HepG2 (cell line): ENCODE measurements around the gene HEY2. TPM values are rescaled to one million over a fixed set of nuclear protein-coding genes. Genes with fewer than 3 reads are reported as not detected.

ENCODE experiments used
- ATAC-seq: fragments of 200-7000 bp; cut with Tn5 transposase; 3 replicates; pipeline ENCODE4 v1.9.1; 2020; ENCODE audit warnings: mild to moderate bottlenecking, moderate library complexity
- BruUV-seq: library from RNA; stranded (reverse); fragments of 400-500 nt; replicated peaks from 2 replicates; lab custom pipeline; 2021; lab: Mats Ljungman, UMichigan
- CTCF ChIA-PET: fragments of 300-600 bp; formaldehyde crosslinking; extraction: SDS; loops from one replicate; lab custom pipeline; 2021; ENCODE audit warnings: low total read pairs, inconsistent platforms, low intra/inter-chr PET ratio; lab: Yijun Ruan, JAX
- POLR2A ChIA-PET: fragments of 350-600 bp; sonication (Branson Sonifier 250); formaldehyde crosslinking; loops from one replicate; lab custom pipeline; 2020; ENCODE audit warnings: antibody characterized with exemption, inconsistent platforms; lab: Yijun Ruan, JAX
- DNase-seq: peaks from one replicate; pipeline ENCODE4 v3.0.0-alpha.2; 2015; ENCODE audit warnings: low spot score
- FAIRE-seq: peaks from 3 replicates; lab custom pipeline; 2011; peaks lifted over from hg19 to GRCh38; lab: Jason Lieb, UNC
- H2AFZ ChIP-seq: one replicate; pipeline ENCODE4 v1.6.1; 2011; ENCODE audit warnings: low read length, inconsistent platforms
- H3K27ac ChIP-seq: fragments of 300-600 bp; 3 replicates; pipeline ENCODE4 v1.8.0; 2011; ENCODE audit warnings: mixed run types, mild to moderate bottlenecking, mixed read lengths, low read length, inconsistent platforms; ENCODE audit not compliant: insufficient read depth; ENCODE audit errors: extremely low read length
- H3K27me3 ChIP-seq, 2 experiments: fragments of 200-600 bp in 1 of 2; 2 replicates in 1 of 2; 3 replicates in 1 of 2; pipeline versions ENCODE4 v1.6.0 to v1.8.0; 2011; ENCODE audit warnings: low read length in 2 of 2, mild to moderate bottlenecking in 2 of 2, moderate library complexity in 2 of 2, inconsistent platforms in 1 of 2; ENCODE audit not compliant: insufficient read depth in 2 of 2, control insufficient read depth in 1 of 2
- H3K36me3 ChIP-seq, 2 experiments: fragments of 200-600 bp in 1 of 2; replicated peaks in 1 of 2; 2 replicates in 1 of 2; 3 replicates in 1 of 2; pipeline versions ENCODE4 v1.5.1 to v1.8.0; 2011; ENCODE audit warnings: low read length in 2 of 2, inconsistent platforms in 1 of 2; ENCODE audit not compliant: insufficient read depth in 2 of 2, control insufficient read depth in 1 of 2
- H3K4me1 ChIP-seq: 2 replicates; pipeline ENCODE4 v1.5.1; 2012; ENCODE audit warnings: low read length, inconsistent platforms; ENCODE audit not compliant: insufficient read depth
- H3K4me2 ChIP-seq: 2 replicates; pipeline ENCODE4 v1.6.0; 2011; ENCODE audit warnings: low read depth, low read length, inconsistent platforms
- H3K4me3 ChIP-seq, 3 experiments: fragments of 200-600 bp in 1 of 3; sonication (generic), shearing (Covaris generic) in 1 of 3; replicated peaks in 1 of 3; 2 replicates each; pipeline ENCODE4 v1.5.1; 2011 to 2016; ENCODE audit warnings: low read length in 3 of 3, inconsistent platforms in 2 of 3, low read depth in 2 of 3, mild to moderate bottlenecking in 2 of 3, control low read depth in 1 of 3, mixed read lengths in 1 of 3; ENCODE audit not compliant: insufficient read depth in 1 of 3
- H3K79me2 ChIP-seq: one replicate; pipeline ENCODE4 v1.6.1; 2011; ENCODE audit warnings: low read length, inconsistent platforms; ENCODE audit not compliant: insufficient read depth
- H3K9ac ChIP-seq: 2 replicates; pipeline ENCODE4 v1.6.0; 2011; ENCODE audit warnings: mild to moderate bottlenecking, low read depth, low read length, inconsistent platforms; ENCODE audit not compliant: insufficient read depth
- H3K9me3 ChIP-seq: 2 replicates; pipeline ENCODE4 v1.5.1; 2012; ENCODE audit warnings: mild to moderate bottlenecking, low read length
- H4K20me1 ChIP-seq: 2 replicates; pipeline ENCODE4 v1.6.0; 2011; ENCODE audit warnings: inconsistent platforms, mild to moderate bottlenecking, low read length, moderate library complexity; ENCODE audit not compliant: insufficient read depth
- CBX1 ChIP-seq: IDR thresholded peaks from one replicate; pipeline ENCODE4 v1.6.1; 2016; ENCODE audit warnings: antibody characterized with exemption, low read depth
- HDAC1 ChIP-seq: sonication (generic); formaldehyde crosslinking; IDR thresholded peaks from 2 replicates; pipeline ENCODE4 v1.5.1; 2020; ENCODE audit warnings: mild to moderate bottlenecking, missing genetic modification reagents
- PRDM15 ChIP-seq: sonication (generic); formaldehyde crosslinking; IDR thresholded peaks from 2 replicates; pipeline ENCODE4 v1.4.0; 2020; ENCODE audit warnings: missing genetic modification reagents
- PREB ChIP-seq: sonication (generic); formaldehyde crosslinking; IDR thresholded peaks from 2 replicates; pipeline ENCODE4 v1.4.0; 2020; ENCODE audit warnings: missing genetic modification reagents
- PTBP1 ChIP-seq: fragments of 200-400 bp; formaldehyde crosslinking; IDR thresholded peaks from 2 replicates; pipeline ENCODE4 v1.6.1; 2018; ENCODE audit warnings: low read length, low read depth; ENCODE audit not compliant: poor library complexity, severe bottlenecking
- TBL1XR1 ChIP-seq: fragments of 150-350 bp; IDR thresholded peaks from 2 replicates; pipeline ENCODE4 v1.6.1; 2014; ENCODE audit warnings: borderline replicate concordance, low read length; ENCODE audit not compliant: partially characterized antibody
- ZNF335 ChIP-seq: sonication (generic); formaldehyde crosslinking; IDR thresholded peaks from 2 replicates; pipeline ENCODE4 v1.4.0; 2020; ENCODE audit warnings: missing genetic modification reagents
- ZNF382 ChIP-seq: sonication (generic); formaldehyde crosslinking; IDR thresholded peaks from 2 replicates; pipeline ENCODE4 v1.5.0; 2020; ENCODE audit warnings: missing genetic modification reagents, mild to moderate bottlenecking, borderline replicate concordance
- ZZZ3 ChIP-seq: sonication (generic); formaldehyde crosslinking; IDR thresholded peaks from 2 replicates; pipeline ENCODE4 v1.4.0; 2020; ENCODE audit warnings: missing genetic modification reagents, mild to moderate bottlenecking, borderline replicate concordance
- in situ Hi-C: cut with HindIII; loops from 2 replicates; pipeline ENCODE4 v1.10.0; 2017; ENCODE audit warnings: low pct_unique_long_range_greater_than_20kb; ENCODE audit not compliant: extremely low pct_ligation_motif_present
- intact Hi-C: fragments of 100-400 bp; cut with micrococcal nuclease; formaldehyde crosslinking; loops from one replicate; pipeline ENCODE4 v1.10.0; 2022; ENCODE audit not compliant: unreplicated experiment
- polyA plus RNA-seq, 8 experiments: library from polyadenylated mRNA; depleted of rRNA in 3 of 8; stranded (reverse) in 7 of 8; unstranded in 1 of 8; fragments of >200 nt; fragmentation: Illumina TruSeq in 4 of 8; extraction: Trizol in 4 of 8; gene quantifications; 2 replicates each; pipeline versions ENCODE4 v1.2.1 to v1.2.3, GENCODE V29; 2011 to 2016; ENCODE audit warnings: low read depth in 4 of 8, missing spikeins in 1 of 8, mixed read lengths in 1 of 8; ENCODE audit not compliant: insufficient read depth in 1 of 8
- total RNA-seq, 5 experiments: library from RNA; depleted of rRNA; stranded (reverse); fragments of >200 nt; fragmentation: Illumina TruSeq; extraction: Trizol; gene quantifications; 2 replicates each; pipeline ENCODE4 v1.2.3, GENCODE V29; 2016; ENCODE audit warnings: low read depth in 1 of 5
- TF ChIP-seq, protein P1 (sequence below): IDR thresholded peaks from 2 replicates; pipeline ENCODE4 v1.6.1; 2016; ENCODE audit warnings: missing compliant biosample characterization, missing genetic modification reagents, borderline replicate concordance
- TF ChIP-seq, protein P2 (sequence below): sonication (generic); formaldehyde crosslinking; IDR thresholded peaks from 2 replicates; pipeline ENCODE4 v1.4.0; 2020; ENCODE audit warnings: low read depth, missing genetic modification reagents

HEY2 gene
- total and polyA plus RNA-seq, 2 of the 13 experiments (the other 11 are each of a cell fraction or from before 2014, with no cell fraction given): 0.04 TPM

DNA sequence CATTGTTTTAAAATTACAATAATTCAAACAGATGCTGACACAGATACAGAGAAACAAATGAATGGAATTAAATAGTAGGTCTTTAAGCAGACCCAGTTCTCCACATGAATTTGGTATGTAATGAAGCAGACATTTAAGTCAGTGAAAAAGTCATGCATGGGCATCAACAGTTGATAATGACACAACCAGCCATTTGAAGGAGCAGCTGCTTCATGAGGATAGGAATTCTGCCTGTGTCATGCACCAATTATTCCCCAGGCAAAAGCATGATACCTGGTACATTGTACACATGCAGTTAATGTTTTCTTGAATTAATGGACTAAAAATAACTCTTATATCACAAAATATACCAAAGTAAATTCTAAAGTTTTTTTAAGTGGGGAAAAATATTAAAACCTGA is 11.2 kb upstream of the HEY2 start:
- DNase-seq (no peak), ATAC-seq (no peak), FAIRE-seq (no peak)
- no peaks in the 10 kb centered on the region for H4K20me1 ChIP-seq
- no peak overlapping the region for H3K4me2 ChIP-seq
- no peaks in the 10 kb centered on the region for H3K36me3 ChIP-seq
- in situ Hi-C loops: no loop called here
- intact Hi-C loops: no loop called here
- H3K79me2 ChIP-seq: no peaks in the 10 kb centered on the region
- POLR2A ChIA-PET: no interaction called here
- BruUV-seq: no TSS peak
- no peak overlapping the region for H3K27ac ChIP-seq
- peaks cover 0 to 1% of the 10 kb centered on the region in 2 experiments; a peak in 1 of 5 replicates for H3K27me3 ChIP-seq
- H3K9ac ChIP-seq: no peak overlapping the region
- CTCF ChIA-PET: no interaction called here
- no peak overlapping the region for H2AFZ ChIP-seq
- no peak for TF ChIP-seq HDAC1 (CRISPR knock-in tag)
- TF ChIP-seq ZNF335 (CRISPR knock-in tag): no peak
- no peak for TF ChIP-seq TBL1XR1
- no peak for TF ChIP-seq ZZZ3 (CRISPR knock-in tag)
- no peak for TF ChIP-seq PTBP1
- TF ChIP-seq, protein P1, sequence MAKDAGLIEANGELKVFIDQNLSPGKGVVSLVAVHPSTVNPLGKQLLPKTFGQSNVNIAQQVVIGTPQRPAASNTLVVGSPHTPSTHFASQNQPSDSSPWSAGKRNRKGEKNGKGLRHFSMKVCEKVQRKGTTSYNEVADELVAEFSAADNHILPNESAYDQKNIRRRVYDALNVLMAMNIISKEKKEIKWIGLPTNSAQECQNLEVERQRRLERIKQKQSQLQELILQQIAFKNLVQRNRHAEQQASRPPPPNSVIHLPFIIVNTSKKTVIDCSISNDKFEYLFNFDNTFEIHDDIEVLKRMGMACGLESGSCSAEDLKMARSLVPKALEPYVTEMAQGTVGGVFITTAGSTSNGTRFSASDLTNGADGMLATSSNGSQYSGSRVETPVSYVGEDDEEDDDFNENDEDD: no peak
- no peak for TF ChIP-seq PRDM15 (CRISPR knock-in tag)
- TF ChIP-seq, protein P2, sequence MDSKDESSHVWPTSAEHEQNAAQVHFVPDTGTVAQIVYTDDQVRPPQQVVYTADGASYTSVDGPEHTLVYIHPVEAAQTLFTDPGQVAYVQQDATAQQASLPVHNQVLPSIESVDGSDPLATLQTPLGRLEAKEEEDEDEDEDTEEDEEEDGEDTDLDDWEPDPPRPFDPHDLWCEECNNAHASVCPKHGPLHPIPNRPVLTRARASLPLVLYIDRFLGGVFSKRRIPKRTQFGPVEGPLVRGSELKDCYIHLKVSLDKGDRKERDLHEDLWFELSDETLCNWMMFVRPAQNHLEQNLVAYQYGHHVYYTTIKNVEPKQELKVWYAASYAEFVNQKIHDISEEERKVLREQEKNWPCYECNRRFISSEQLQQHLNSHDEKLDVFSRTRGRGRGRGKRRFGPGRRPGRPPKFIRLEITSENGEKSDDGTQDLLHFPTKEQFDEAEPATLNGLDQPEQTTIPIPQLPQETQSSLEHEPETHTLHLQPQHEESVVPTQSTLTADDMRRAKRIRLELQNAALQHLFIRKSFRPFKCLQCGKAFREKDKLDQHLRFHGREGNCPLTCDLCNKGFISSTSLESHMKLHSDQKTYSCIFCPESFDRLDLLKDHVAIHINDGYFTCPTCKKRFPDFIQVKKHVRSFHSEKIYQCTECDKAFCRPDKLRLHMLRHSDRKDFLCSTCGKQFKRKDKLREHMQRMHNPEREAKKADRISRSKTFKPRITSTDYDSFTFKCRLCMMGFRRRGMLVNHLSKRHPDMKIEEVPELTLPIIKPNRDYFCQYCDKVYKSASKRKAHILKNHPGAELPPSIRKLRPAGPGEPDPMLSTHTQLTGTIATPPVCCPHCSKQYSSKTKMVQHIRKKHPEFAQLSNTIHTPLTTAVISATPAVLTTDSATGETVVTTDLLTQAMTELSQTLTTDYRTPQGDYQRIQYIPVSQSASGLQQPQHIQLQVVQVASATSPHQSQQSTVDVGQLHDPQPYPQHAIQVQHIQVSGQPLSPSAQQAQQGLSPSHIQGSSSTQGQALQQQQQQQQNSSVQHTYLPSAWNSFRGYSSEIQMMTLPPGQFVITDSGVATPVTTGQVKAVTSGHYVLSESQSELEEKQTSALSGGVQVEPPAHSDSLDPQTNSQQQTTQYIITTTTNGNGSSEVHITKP: no peak
- TF ChIP-seq PREB (CRISPR knock-in tag): no peak
- no peak for TF ChIP-seq ZNF382 (CRISPR knock-in tag)
- no peak for TF ChIP-seq CBX1
- H3K9me3 ChIP-seq: no peaks in the 10 kb centered on the region
- peaks cover 6% of the 10 kb centered on the region for H3K4me1 ChIP-seq
- no peak overlapping the region for H3K4me3 ChIP-seq
